ENCODE data around the gene ATXN7L2.

Gene ATXN7L2

GRCh38 chr1:109447524-109447923 is 36.2 kb upstream of the ATXN7L2 start:
- no peak for TF ChIP-seq CTCF (IDR thresholded peaks at IDR 0.05; ENCODE audit: low read depth, low read length, missing control alignments)
- no peak for DNase-seq (ENCODE audit: low read depth)
- no peak overlapping the region for H3K4me3 ChIP-seq (ENCODE audit: low read depth, low read length)

GRCh38 chr1:109454497-109455133 is 29.1 kb upstream of the ATXN7L2 start:
- H3K4me3 ChIP-seq (ENCODE audit: low read depth, low read length), result no peak overlapping the region
- TF ChIP-seq CTCF (IDR thresholded peaks at IDR 0.05; ENCODE audit: low read depth, low read length, missing control alignments), result no peak
- DNase-seq (ENCODE audit: low read depth), result no peak

- no peak for TF ChIP-seq CTCF (IDR thresholded peaks at IDR 0.05; ENCODE audit: low read depth, low read length, missing control alignments)
- no peak for DNase-seq (ENCODE audit: low read depth)
- H3K4me3 ChIP-seq (ENCODE audit: low read depth, low read length), result no peak overlapping the region
Measured at GRCh38 chr1:109457819-109458218, 25.9 kb upstream of the ATXN7L2 start.

- H3K4me3 ChIP-seq (ENCODE audit: low read depth, low read length), result no peak overlapping the region
- TF ChIP-seq CTCF (IDR thresholded peaks at IDR 0.05; ENCODE audit: low read depth, low read length, missing control alignments), result no peak
- DNase-seq (ENCODE audit: low read depth), result no peak
Measured at GRCh38 chr1:109466125-109466451, 17.6 kb upstream of the ATXN7L2 start.

GRCh38 chr1:109466452-109467300 is 17.0 kb upstream of the ATXN7L2 start, which contains the start of gene SYPL2:
Gene SYPL2 (plus strand): TSS chr1:109466546. CDS start chr1:109466844, 298 bp downstream.
- no peak for DNase-seq (ENCODE audit: low read depth)
- no peak within 1 kb of the TSS for H3K4me3 ChIP-seq (ENCODE audit: low read depth, low read length)
- no peak for TF ChIP-seq CTCF (IDR thresholded peaks at IDR 0.05; ENCODE audit: low read depth, low read length, missing control alignments)

- no peak for TF ChIP-seq CTCF (IDR thresholded peaks at IDR 0.05; ENCODE audit: low read depth, low read length, missing control alignments)
- H3K4me3 ChIP-seq (ENCODE audit: low read depth, low read length), result no peak overlapping the region
- DNase-seq (ENCODE audit: low read depth), result no peak
Measured at GRCh38 chr1:109467301-109467777, 16.4 kb upstream of the ATXN7L2 start.

Data from GM12864 (cell line).